GM19240 (cell line): ENCODE results near the gene HSPA2.
"Not testable (repeated sequence)": the region's sequence is repeated elsewhere in the genome, so short reads cannot be mapped to it uniquely, and the experiment has no call there.

Experiments
- DNase-seq: peaks from one replicate; pipeline ENCODE4 v3.0.0; 2011; ENCODE audit warnings: low spot score; ENCODE audit not compliant: insufficient read length

HSPA2 gene

DNA sequence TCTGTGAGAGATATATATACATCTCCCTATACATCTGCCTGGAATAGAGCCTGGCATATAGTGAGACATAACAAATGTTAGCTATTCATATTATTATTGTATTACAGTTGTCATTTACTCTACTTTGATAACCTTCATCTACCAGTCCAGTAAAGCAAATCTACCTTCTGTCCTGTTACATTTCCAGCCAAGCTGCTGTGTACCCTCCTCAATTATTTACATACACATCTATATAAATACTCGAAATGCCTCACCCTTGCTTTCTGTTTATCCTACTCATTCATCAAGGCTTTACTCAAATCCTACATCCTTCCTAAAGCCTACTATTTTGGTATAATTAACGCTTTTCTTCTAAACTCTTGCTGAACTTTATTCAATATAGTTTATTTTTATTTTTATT is 27.3 kb upstream of the HSPA2 start:
- DNase-seq = no peak

DNA sequence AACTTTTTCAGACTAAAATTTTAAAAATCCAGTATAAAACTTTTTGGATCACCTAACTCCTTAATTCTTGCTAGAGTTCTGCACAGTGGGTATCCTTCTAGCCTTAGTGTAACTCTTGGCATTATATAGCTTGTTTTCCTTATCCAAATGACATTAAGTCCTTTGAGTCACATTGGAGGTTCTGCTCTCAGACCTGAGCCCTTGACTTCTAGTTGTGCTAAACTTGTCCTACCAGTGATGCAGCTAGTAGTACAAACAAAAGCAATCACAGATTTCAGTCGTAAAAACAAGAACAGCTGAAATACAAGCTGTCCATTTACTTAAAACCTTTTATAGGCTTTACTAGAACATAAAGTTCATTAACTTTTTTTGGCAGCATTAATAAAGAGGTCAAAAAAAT is 25.5 kb upstream of the HSPA2 start:
- no peak for DNase-seq

GRCh38 chr14:64516969-64517368 is 23.6 kb upstream of the HSPA2 start:
- no peak for DNase-seq

DNA sequence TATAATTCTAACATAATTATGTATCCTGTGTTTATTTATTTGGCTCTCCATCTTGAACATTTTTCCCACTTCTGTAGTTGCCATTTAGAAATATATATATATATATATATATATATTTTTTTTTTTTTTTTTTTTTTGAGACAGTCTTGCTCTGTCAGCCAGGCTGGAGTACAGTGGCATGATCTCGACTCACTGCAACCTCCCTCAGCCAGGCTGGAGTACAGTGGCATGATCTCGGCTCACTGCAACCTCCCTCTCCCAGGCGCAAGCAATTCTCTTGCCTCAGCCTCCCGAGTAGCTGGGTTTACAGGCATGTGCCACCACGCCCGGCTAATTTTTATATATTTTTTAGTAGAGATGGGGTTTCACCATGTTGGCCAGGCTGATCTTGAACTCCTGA is 22.9 kb upstream of the HSPA2 start:
- DNase-seq = not testable (repeated sequence)

GRCh38 chr14:64518229-64518628 is 22.3 kb upstream of the HSPA2 start:
- no peak for DNase-seq

DNA sequence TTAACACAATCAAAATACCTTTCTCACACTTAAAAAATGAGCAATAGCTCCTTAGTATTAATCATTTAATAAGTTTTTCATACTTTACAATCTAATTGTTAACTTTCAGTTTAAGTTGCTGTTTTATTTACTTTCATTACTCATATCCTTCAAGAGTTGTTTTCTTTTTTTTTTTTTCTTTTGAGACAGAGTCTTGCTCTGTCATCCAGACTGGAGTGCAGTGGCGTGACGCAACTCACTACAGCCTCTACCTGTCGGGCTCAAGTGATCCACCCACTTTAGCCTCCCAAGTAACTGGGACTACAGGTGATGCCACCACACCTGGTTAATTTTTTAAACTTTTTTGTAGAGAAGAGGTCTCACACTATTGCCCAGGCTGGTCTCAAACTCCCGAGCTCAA is 19.8 kb upstream of the HSPA2 start:
- no peak for DNase-seq

DNA sequence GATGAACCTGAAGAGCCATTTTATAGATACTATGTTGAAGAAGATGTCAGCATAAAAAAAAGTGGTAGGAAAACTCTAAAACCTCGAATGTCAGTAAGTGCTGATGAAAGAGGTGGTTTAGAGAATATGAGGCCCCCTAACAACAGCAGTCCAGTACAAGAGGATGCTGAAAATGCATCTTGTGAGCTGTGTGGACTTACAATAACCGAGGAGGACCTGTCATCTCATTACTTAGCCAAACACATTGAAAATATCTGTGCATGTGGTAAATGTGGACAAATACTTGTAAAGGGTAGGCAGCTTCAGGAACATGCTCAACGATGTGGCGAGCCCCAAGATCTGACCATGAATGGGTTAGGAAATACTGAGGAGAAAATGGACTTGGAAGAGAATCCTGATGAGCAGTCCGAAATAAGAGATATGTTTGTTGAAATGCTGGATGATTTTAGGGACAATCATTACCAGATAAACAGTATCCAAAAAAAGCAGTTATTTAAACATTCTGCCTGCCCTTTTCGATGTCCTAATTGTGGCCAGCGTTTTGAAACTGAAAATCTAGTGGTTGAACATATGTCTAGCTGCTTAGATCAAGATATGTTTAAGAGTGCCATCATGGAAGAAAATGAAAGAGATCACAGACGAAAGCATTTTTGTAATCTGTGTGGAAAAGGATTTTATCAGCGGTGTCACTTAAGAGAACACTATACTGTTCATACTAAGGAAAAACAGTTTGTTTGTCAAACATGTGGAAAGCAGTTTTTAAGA is 17.8 kb upstream of the HSPA2 start:
- DNase-seq = no peak

GRCh38 chr14:64525354-64525753 is 15.2 kb upstream of the HSPA2 start:
- DNase-seq = no peak

DNA sequence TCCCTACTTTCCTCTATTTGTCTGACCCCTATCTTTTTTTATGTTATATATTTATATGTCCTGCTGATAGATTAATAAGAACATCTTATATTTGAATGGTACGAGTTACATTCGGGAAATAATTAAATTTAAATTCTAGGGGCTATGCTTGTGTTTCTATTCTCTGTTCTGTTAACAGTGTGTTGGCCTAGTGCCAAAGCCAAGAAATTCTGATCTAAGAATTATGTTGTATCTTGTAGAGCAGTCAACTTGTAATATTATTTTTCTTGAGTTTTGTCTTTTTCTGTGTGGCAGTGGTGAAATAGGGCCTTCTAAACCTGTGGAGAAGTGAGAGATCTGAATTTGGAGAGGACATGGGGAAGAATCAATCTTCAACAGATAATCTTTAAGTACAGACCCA is 9.0 kb upstream of the HSPA2 start:
- DNase-seq = no peak

DNA sequence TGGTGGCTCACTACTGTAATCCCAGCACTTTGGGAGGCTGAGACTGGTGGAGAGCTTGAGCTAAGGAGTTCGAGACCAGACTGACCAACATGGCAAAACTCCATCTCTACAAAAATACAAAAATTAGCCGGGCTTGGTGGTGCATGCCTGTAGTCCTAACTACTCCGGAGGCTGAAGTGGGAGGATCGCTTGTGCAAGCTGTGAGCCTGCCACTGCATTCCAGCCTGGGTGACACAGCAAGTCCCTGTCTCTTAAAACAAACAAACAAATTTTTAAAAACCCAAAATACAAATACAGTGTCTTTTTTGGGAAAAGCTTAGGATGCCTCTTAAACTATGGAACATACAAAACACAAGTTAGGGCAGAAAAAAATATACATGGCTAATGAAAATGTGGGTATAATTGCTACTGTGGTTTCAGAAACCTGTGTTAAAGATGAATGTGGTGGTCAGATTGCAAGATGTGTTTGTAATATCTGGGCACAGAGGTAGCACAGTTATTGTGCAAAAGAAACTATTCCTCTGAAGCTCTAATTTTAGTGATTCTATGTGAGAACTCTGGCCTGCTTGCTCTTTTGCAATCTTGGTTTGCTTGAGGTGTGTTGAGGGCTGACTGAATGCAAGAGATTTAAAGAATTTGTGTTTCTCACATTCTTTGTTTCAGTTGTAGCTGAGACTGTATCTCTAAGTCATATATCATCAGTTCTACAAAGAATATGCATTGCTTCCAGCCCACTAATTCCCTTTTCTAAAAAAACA is 3.9 kb upstream of the HSPA2 start:
- DNase-seq = no peak

DNA sequence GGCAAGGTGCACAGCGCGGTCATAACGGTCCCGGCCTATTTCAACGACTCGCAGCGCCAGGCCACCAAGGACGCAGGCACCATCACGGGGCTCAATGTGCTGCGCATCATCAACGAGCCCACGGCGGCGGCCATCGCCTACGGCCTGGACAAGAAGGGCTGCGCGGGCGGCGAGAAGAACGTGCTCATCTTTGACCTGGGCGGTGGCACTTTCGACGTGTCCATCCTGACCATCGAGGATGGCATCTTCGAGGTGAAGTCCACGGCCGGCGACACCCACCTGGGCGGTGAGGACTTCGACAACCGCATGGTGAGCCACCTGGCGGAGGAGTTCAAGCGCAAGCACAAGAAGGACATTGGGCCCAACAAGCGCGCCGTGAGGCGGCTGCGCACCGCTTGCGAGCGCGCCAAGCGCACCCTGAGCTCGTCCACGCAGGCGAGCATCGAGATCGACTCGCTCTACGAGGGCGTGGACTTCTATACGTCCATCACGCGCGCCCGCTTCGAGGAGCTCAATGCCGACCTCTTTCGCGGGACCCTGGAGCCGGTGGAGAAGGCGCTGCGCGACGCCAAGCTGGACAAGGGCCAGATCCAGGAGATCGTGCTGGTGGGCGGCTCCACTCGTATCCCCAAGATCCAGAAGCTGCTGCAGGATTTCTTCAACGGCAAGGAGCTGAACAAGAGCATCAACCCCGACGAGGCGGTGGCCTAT is 875 bp downstream of the HSPA2 start:
- no peak for DNase-seq

DNA sequence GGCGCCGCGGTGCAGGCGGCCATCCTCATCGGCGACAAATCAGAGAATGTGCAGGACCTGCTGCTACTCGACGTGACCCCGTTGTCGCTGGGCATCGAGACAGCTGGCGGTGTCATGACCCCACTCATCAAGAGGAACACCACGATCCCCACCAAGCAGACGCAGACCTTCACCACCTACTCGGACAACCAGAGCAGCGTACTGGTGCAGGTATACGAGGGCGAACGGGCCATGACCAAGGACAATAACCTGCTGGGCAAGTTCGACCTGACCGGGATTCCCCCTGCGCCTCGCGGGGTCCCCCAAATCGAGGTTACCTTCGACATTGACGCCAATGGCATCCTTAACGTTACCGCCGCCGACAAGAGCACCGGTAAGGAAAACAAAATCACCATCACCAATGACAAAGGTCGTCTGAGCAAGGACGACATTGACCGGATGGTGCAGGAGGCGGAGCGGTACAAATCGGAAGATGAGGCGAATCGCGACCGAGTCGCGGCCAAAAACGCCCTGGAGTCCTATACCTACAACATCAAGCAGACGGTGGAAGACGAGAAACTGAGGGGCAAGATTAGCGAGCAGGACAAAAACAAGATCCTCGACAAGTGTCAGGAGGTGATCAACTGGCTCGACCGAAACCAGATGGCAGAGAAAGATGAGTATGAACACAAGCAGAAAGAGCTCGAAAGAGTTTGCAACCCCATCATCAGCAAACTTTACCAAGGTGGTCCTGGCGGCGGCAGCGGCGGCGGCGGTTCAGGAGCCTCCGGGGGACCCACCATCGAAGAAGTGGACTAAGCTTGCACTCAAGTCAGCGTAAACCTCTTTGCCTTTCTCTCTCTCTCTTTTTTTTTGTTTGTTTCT is 1.7 kb downstream of the HSPA2 start:
- no peak for DNase-seq

GRCh38 chr14:64542836-64543201 is 2.3 kb downstream of the HSPA2 start:
- no peak for DNase-seq

- DNase-seq = no peak
These were observed 4.2 kb downstream of the HSPA2 start for GRCh38 chr14:64544607-64545312.

DNA sequence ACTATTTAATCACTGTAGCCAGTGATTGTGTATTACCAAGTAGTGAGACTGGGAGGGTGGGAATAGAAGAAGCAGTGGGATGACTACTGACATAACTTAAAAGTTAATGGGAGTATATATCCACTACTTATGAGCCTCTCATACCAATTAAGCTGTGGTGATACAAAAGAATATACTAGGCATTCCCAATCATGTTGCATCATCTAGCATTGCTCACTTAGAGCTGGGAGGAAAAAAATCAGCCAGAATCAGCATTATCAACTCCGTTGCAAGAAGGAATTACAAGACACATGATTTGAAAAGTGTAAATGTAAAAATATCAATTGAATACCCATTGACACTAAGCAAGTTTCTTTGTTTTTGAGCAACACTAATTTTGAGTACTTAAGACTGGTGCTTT is 8.5 kb downstream of the HSPA2 start:
- no peak for DNase-seq

DNA sequence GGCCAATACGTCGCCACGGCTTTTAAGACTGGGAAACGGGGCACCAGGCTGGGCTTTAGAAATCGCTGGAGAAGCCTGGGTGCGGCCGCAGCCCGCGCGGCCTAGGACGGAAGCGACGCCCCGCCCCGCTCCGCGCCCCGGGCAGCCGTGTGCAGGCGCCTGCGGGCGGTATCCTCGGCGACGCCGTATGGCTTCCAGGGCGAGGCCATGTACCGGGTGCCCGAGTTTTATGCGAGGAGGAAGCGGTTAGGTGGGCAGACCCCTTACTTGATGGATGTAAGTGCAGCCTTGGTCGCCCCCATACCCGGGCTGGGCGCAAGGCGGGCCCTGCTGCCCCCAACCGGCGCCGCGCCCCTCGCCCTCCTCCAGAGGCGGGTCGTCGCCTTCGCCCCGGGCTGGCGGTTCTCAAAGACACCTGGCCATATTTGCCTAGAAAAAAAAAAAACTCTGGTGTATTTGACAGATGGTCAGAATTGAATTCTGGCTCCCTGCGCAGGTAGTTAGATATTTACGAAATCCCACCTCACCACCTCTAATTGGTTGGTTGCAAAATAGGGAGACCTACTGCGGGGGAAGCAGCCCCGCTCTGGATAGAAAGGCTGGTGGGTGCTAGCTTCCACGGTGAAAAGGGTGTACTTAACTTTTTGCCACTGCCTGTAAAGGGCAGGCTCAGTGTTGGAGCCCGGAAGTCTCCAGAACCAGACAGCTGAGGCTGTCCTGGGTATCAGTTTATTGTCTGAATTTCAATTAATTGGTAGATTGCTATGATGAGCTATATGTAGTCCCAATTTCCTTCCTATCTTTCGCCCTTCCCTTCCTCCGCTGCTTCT is 9.5 kb downstream of the HSPA2 start, which contains the start of gene PPP1R36:
TSS of gene PPP1R36 (plus strand) at position 171 of the 830 bp plus-strand sequence. CDS start at position 208, 37 bp downstream.
- DNase-seq = no peak

DNA sequence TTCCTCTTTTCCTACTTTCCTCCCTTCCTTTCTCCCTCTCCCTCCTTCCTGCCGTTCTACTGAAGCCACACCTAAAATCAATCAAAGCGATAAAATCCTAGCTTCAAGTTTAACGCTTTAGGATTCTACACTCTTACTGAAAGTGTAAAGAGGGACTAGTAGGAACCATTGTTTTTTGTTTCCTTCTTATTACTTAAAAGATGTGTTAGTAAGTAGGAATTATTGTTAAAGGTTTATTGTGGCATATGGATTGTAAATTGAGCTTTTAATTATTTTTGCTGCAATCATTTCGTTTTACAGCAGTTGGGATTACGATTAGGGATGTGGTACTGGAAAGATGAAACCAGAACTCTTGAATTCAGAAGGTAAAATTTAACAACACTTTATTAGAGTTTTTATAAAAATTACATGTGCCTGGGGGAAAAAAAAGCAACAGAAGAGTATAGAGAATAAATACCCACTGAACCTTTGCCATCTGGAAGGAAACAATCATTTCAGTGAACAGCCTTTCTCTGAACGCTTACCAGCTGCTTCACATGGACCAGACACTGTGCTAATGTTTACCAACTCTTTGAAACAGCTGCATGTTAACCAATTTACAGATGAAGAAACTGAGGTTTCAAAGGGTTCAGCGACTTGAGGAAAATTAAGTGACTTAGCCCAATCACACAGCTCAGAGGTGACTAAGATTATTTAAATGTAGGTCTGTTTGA is 10.2 kb downstream of the HSPA2 start:
- no peak for DNase-seq

GRCh38 chr14:64554556-64554955 is 14.0 kb downstream of the HSPA2 start:
- no peak for DNase-seq

- no peak for DNase-seq
These were observed 16.0 kb downstream of the HSPA2 start for GRCh38 chr14:64556526-64556925.
